Measurements from ENCODE around the gene IL10.

Gene IL10

GRCh38 chr1:206800411-206800810 lies 28.1 kb upstream of the IL10 start:
- Histone ChIP-seq H3K4me3 (replicated peaks; ENCODE audit: insufficient read depth, low read length) (no peak overlapping the region), H3K27me3 (ENCODE audit: insufficient read depth, poor library complexity, severe bottlenecking) (peaks cover 4% of the 10 kb centered on the region), H3K27ac (replicated peaks) (no peak overlapping the region)
- DNase-seq (ENCODE audit: low read depth in 1 of 2, low spot score in 1 of 2), result no peak
- TF ChIP-seq REST (IDR thresholded peaks at IDR 0.05; ENCODE audit: insufficient replicate concordance, low read depth), result no peak

GRCh38 chr1:206799311-206799710 lies 27.0 kb upstream of the IL10 start:
- no peaks in the 10 kb centered on the region for H3K27me3 ChIP-seq (ENCODE audit: insufficient read depth, poor library complexity, severe bottlenecking)
- H3K27ac ChIP-seq (replicated peaks), result no peak overlapping the region
- TF ChIP-seq, protein P1, sequence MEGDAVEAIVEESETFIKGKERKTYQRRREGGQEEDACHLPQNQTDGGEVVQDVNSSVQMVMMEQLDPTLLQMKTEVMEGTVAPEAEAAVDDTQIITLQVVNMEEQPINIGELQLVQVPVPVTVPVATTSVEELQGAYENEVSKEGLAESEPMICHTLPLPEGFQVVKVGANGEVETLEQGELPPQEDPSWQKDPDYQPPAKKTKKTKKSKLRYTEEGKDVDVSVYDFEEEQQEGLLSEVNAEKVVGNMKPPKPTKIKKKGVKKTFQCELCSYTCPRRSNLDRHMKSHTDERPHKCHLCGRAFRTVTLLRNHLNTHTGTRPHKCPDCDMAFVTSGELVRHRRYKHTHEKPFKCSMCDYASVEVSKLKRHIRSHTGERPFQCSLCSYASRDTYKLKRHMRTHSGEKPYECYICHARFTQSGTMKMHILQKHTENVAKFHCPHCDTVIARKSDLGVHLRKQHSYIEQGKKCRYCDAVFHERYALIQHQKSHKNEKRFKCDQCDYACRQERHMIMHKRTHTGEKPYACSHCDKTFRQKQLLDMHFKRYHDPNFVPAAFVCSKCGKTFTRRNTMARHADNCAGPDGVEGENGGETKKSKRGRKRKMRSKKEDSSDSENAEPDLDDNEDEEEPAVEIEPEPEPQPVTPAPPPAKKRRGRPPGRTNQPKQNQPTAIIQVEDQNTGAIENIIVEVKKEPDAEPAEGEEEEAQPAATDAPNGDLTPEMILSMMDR (IDR thresholded peaks at IDR 0.05; ENCODE audit: insufficient read depth, low read length), result no peak
- no peak overlapping the region for H3K4me3 ChIP-seq (replicated peaks; ENCODE audit: insufficient read depth, low read length)
- DNase-seq (ENCODE audit: low read depth in 1 of 2, low spot score in 1 of 2), result no peak

DNA sequence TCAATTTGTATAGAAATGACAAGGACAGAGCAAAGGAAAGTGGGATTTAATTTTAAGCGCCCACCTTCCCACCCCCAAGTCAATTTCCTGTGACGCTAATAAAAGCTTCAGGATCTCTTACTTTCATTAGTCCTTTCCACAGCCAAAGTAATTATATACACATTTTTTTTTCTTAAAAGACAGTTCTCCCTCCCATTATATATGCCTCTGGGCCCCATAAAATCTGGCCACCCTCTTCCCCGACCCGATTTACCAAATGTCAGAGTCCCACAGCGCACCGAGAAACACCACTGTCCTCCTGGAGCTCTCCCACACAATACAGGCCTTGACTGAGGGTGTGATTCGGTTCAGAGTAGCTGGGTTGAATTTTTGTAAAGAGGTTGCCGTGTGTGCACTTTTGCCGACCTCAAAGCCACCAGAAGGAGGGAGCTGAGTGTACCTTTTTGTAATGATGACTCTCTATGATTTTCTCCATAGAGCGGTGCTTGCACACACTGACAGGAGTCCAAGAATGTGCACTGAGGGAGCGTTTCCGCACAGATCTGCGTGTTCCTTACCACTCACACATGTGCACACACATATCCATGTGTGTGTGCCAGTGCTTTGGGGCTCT lies 26.2 kb upstream of the IL10 start:
- no peak for DNase-seq (ENCODE audit: low read depth in 1 of 2, low spot score in 1 of 2)
- TF ChIP-seq POLR2AphosphoS5 (IDR thresholded peaks at IDR 0.05; ENCODE audit: low read depth), result no peak
- TF ChIP-seq, protein P1 (IDR thresholded peaks at IDR 0.05; ENCODE audit: insufficient read depth, low read length), result no peak
- no peak for TF ChIP-seq SPI1 (IDR thresholded peaks at IDR 0.05; ENCODE audit: borderline replicate concordance, low read depth)
- no peak for TF ChIP-seq REST (IDR thresholded peaks at IDR 0.05; ENCODE audit: insufficient replicate concordance, low read depth)
- no peak for TF ChIP-seq GABPA (IDR thresholded peaks at IDR 0.05; ENCODE audit: low read depth)
- no peak overlapping the region for H3K4me3 ChIP-seq (replicated peaks; ENCODE audit: insufficient read depth, low read length)
- H3K27me3 ChIP-seq (ENCODE audit: insufficient read depth, poor library complexity, severe bottlenecking), result no peaks in the 10 kb centered on the region
- H3K27ac ChIP-seq (replicated peaks), result no peak overlapping the region

GRCh38 chr1:206797534-206798383 lies 25.5 kb upstream of the IL10 start:
- Histone ChIP-seq H3K27me3 (ENCODE audit: insufficient read depth, poor library complexity, severe bottlenecking) (no peaks in the 10 kb centered on the region), H3K4me3 (replicated peaks; ENCODE audit: insufficient read depth, low read length) (no peak overlapping the region), H3K27ac (replicated peaks) (no peak overlapping the region)
- no peak for DNase-seq (ENCODE audit: low read depth in 1 of 2, low spot score in 1 of 2)
- TF ChIP-seq POLR2AphosphoS5 (IDR thresholded peaks at IDR 0.05; ENCODE audit: low read depth), result no peak
- TF ChIP-seq, protein P1 (IDR thresholded peaks at IDR 0.05; ENCODE audit: insufficient read depth, low read length), result peak; percentile 29
- no peak for TF ChIP-seq SPI1 (IDR thresholded peaks at IDR 0.05; ENCODE audit: borderline replicate concordance, low read depth)
- TF ChIP-seq REST (IDR thresholded peaks at IDR 0.05; ENCODE audit: insufficient replicate concordance, low read depth), result no peak
- TF ChIP-seq GABPA (IDR thresholded peaks at IDR 0.05; ENCODE audit: low read depth), result no peak

Data from HL-60 (cell line).